SK-N-SH treated with all-trans-retinoic acid at 6 μM for 48 hours (cell line): Measurements from ENCODE around the gene ZFYVE1.
A peak's percentile ranks its signal among the peaks of the same experiment; 100 is the strongest.
"Not testable (repeated sequence)": the region's sequence is repeated elsewhere in the genome, so short reads cannot be mapped to it uniquely, and the experiment has no call there.

ENCODE experiments used
- ATAC-seq: fragments of 200-7000 bp; cut with Tn5 transposase; 3 replicates; pipeline ENCODE4 v1.9.1; 2020; ENCODE audit warnings: mild to moderate bottlenecking, moderate library complexity
- ARNTL ChIP-seq: fragments of 450-650 bp; formaldehyde crosslinking; IDR thresholded peaks from 2 replicates; pipeline ENCODE4 v1.5.0; 2020; ENCODE audit warnings: low read depth, mild to moderate bottlenecking, moderate library complexity, borderline replicate concordance
- BACH2 ChIP-seq: fragments of 250-450 bp; sonication (Bioruptor Pico); IDR thresholded peaks from 2 replicates; pipeline ENCODE4 v1.9.0; 2021; ENCODE audit warnings: mild to moderate bottlenecking, borderline replicate concordance
- CSDC2 ChIP-seq: fragments of 250-450 bp; sonication (Bioruptor Pico); IDR thresholded peaks from 2 replicates; pipeline ENCODE4 v1.5.0; 2020; ENCODE audit warnings: mild to moderate bottlenecking, moderate library complexity
- ESRRG ChIP-seq: fragments of 250-450 bp; sonication (Bioruptor Pico); IDR thresholded peaks from 2 replicates; pipeline ENCODE4 v1.6.1; 2021; ENCODE audit warnings: mild to moderate bottlenecking
- GLIS3 ChIP-seq: fragments of 250-450 bp; sonication (Bioruptor Pico); IDR thresholded peaks from 2 replicates; pipeline ENCODE4 v1.5.0; 2020; ENCODE audit warnings: mild to moderate bottlenecking, moderate library complexity
- ISL1 ChIP-seq: fragments of 250-450 bp; sonication (Bioruptor Pico); IDR thresholded peaks from 2 replicates; pipeline ENCODE4 v2.1.2; 2022; ENCODE audit warnings: mild to moderate bottlenecking, moderate library complexity
- PPARA ChIP-seq: fragments of 250-450 bp; sonication (Bioruptor Pico); IDR thresholded peaks from 2 replicates; pipeline ENCODE4 v1.5.0; 2020; ENCODE audit warnings: mild to moderate bottlenecking, borderline replicate concordance
- RARB ChIP-seq: fragments of 250-450 bp; sonication (Bioruptor Pico); IDR thresholded peaks from 2 replicates; pipeline ENCODE4 v1.8.0; 2021; ENCODE audit warnings: mild to moderate bottlenecking, moderate library complexity
- SNAI2 ChIP-seq: fragments of 250-450 bp; sonication (Bioruptor Pico); IDR thresholded peaks from 2 replicates; pipeline ENCODE4 v1.5.0; 2020; ENCODE audit warnings: mild to moderate bottlenecking, moderate library complexity
- TCF4 ChIP-seq: fragments of 250-450 bp; sonication (Bioruptor Pico); IDR thresholded peaks from 2 replicates; pipeline ENCODE4 v1.8.0; 2021; ENCODE audit warnings: mild to moderate bottlenecking, moderate library complexity, borderline replicate concordance
- TOX ChIP-seq: fragments of 250-450 bp; sonication (Bioruptor Pico); IDR thresholded peaks from 2 replicates; pipeline ENCODE4 v1.8.0; 2021; ENCODE audit warnings: mild to moderate bottlenecking, moderate library complexity, borderline replicate concordance
- ZC3H10 ChIP-seq: fragments of 250-450 bp; sonication (Bioruptor Pico); IDR thresholded peaks from 2 replicates; pipeline ENCODE4 v1.5.1; 2021; ENCODE audit warnings: mild to moderate bottlenecking, moderate library complexity
- ZFP3 ChIP-seq: fragments of 250-450 bp; sonication (Bioruptor Pico); IDR thresholded peaks from 2 replicates; pipeline ENCODE4 v1.5.0; 2020; ENCODE audit warnings: mild to moderate bottlenecking, moderate library complexity
- ZFP30 ChIP-seq: fragments of 450-650 bp; formaldehyde crosslinking; IDR thresholded peaks from 2 replicates; pipeline ENCODE4 v1.5.0; 2022; ENCODE audit warnings: mild to moderate bottlenecking, moderate library complexity
- ZNF565 ChIP-seq: fragments of 450-650 bp; formaldehyde crosslinking; conservative IDR thresholded peaks from 2 replicates; pipeline ENCODE4 v1.5.0; 2020; ENCODE audit warnings: low read depth, mild to moderate bottlenecking, moderate library complexity
- ZNF70 ChIP-seq: fragments of 450-650 bp; formaldehyde crosslinking; IDR thresholded peaks from 2 replicates; pipeline ENCODE4 v1.5.0; 2020; ENCODE audit warnings: mild to moderate bottlenecking, moderate library complexity
- ZNF8 ChIP-seq: fragments of 450-650 bp; formaldehyde crosslinking; IDR thresholded peaks from 2 replicates; pipeline ENCODE4 v1.5.0; 2020; ENCODE audit warnings: mild to moderate bottlenecking, moderate library complexity
- TF ChIP-seq, protein P1 (sequence below): fragments of 250-450 bp; sonication (Bioruptor Pico); IDR thresholded peaks from 2 replicates; pipeline ENCODE4 v1.5.1; 2021; ENCODE audit warnings: mild to moderate bottlenecking, moderate library complexity
- TF ChIP-seq, protein P2 (sequence below): fragments of 250-450 bp; sonication (Bioruptor Pico); IDR thresholded peaks from 2 replicates; pipeline ENCODE4 v1.5.0; 2020; ENCODE audit warnings: mild to moderate bottlenecking, moderate library complexity
- TF ChIP-seq, protein P3 (sequence below): fragments of 250-450 bp; sonication (Bioruptor Pico); IDR thresholded peaks from 2 replicates; pipeline ENCODE4 v1.8.0; 2020; ENCODE audit warnings: mild to moderate bottlenecking, moderate library complexity, borderline replicate concordance
- TF ChIP-seq, protein P4 (sequence below): fragments of 250-450 bp; sonication (Bioruptor Pico); IDR thresholded peaks from 2 replicates; pipeline ENCODE4 v1.5.1; 2020; ENCODE audit warnings: low read depth, mild to moderate bottlenecking, moderate library complexity

ZFYVE1 gene

DNA sequence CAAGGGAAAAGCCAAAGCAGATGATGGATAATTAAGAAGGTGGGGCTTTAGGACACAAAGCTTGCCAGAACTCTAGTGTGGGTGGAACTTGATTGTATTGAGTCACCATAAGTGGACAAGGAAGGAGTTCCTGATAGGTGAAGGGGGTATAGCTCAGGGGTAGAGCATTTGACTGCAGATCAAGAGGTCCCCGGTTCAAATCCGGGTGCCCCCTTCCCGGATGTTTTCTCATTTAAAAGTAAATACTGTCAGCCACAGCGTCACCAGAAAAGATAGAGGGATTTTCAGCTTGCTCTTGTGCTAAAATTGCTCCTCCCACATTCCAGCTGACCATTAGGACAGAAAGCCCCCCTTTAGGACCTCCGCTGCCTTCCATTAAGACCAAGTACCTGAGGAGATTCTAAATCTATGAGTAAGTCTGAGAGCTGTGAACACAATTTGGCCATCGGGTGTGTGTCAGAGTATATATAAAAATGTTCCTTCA is 64.0 kb downstream of the ZFYVE1 start:
- peak; percentile 57 for ATAC-seq

DNA sequence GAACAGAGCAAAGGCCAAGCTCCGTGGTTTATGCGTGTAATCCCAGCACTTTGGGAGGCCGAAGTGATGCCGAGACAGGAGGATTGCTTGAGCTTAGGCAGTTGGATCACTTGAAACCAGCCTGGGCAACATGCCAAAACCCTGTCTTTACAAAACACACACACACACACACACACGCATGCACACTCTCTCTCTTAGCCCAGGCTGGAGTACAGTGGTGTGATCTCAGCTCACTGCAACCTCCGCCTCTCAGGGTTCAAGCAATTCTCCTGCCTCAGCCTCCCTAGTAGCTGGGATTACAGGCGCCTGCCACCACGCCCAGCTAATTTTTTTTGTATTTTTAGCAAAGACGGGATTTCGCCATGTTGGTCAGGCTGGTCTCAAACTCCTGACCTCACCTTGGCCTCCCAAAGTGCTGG is 64.6 kb downstream of the ZFYVE1 start:
- ATAC-seq = not testable (repeated sequence)

More for the DNA sequence above, 64.0 kb downstream of the ZFYVE1 start:
- TF ChIP-seq ZFP30 (CRISPR knock-in tag) (no peak), ZC3H10 (CRISPR knock-in tag) (no peak), ZFP3 (CRISPR knock-in tag) (no peak), GLIS3 (no peak), RARB (CRISPR knock-in tag) (no peak), ISL1 (no peak), ZNF8 (no peak), PPARA (CRISPR knock-in tag) (no peak), CSDC2 (CRISPR knock-in tag) (no peak), TOX (CRISPR knock-in tag) (no peak), ARNTL (no peak)
- TF ChIP-seq, protein P1, sequence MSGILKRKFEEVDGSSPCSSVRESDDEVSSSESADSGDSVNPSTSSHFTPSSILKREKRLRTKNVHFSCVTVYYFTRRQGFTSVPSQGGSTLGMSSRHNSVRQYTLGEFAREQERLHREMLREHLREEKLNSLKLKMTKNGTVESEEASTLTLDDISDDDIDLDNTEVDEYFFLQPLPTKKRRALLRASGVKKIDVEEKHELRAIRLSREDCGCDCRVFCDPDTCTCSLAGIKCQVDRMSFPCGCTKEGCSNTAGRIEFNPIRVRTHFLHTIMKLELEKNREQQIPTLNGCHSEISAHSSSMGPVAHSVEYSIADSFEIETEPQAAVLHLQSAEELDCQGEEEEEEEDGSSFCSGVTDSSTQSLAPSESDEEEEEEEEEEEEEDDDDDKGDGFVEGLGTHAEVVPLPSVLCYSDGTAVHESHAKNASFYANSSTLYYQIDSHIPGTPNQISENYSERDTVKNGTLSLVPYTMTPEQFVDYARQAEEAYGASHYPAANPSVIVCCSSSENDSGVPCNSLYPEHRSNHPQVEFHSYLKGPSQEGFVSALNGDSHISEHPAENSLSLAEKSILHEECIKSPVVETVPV (CRISPR knock-in tag) = no peak
- TF ChIP-seq, protein P2, sequence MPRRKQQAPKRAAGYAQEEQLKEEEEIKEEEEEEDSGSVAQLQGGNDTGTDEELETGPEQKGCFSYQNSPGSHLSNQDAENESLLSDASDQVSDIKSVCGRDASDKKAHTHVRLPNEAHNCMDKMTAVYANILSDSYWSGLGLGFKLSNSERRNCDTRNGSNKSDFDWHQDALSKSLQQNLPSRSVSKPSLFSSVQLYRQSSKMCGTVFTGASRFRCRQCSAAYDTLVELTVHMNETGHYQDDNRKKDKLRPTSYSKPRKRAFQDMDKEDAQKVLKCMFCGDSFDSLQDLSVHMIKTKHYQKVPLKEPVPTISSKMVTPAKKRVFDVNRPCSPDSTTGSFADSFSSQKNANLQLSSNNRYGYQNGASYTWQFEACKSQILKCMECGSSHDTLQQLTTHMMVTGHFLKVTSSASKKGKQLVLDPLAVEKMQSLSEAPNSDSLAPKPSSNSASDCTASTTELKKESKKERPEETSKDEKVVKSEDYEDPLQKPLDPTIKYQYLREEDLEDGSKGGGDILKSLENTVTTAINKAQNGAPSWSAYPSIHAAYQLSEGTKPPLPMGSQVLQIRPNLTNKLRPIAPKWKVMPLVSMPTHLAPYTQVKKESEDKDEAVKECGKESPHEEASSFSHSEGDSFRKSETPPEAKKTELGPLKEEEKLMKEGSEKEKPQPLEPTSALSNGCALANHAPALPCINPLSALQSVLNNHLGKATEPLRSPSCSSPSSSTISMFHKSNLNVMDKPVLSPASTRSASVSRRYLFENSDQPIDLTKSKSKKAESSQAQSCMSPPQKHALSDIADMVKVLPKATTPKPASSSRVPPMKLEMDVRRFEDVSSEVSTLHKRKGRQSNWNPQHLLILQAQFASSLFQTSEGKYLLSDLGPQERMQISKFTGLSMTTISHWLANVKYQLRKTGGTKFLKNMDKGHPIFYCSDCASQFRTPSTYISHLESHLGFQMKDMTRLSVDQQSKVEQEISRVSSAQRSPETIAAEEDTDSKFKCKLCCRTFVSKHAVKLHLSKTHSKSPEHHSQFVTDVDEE (CRISPR knock-in tag) = no peak
- TF ChIP-seq, all 23 proteins: peak for 0

DNA sequence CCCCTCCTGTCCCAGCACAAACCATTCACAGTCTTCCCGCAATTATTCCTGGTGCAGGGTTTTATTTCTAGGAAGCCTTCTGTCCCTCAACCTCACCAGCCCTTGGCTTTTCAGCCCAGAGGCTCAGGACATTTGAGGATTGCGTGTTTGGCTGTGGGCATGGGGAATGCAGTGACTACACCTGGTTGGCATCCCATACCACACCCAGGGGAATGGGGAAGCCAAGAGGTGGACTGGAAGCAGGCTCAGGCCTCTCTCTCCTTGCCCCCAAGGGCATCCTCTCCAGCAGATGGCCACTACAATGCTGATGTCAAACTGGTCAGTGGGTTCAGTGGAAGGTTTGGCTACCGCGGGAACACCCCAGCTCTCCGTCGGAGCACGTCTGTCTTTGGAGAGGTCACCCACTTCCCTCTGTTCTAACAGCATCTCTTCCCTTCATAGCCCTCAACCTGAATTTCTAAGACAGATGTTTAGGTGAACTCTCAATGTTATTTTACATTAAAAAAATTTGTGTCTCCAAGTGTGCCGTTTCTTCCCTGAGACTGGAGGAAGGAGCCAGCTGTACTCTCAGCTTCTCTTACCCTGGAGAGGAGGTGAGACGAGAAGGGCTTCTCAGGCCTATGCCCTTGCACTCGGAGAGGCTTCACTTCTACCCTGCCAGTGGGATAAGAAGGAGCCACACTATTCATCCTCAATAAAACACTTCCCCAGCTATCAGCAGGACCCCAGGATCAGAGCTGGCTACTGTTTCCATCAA is 65.1 kb downstream of the ZFYVE1 start:
- ATAC-seq = no peak; the same call in none of the 3 replicates
- TF ChIP-seq ARNTL = no peak
- no peak for TF ChIP-seq CSDC2 (CRISPR knock-in tag)
- no peak for TF ChIP-seq BACH2 (CRISPR knock-in tag)
- no peak for TF ChIP-seq PPARA (CRISPR knock-in tag)
- TF ChIP-seq ZC3H10 (CRISPR knock-in tag) = no peak
- no peak for TF ChIP-seq ZNF565 (CRISPR knock-in tag)
- TF ChIP-seq, protein P3, sequence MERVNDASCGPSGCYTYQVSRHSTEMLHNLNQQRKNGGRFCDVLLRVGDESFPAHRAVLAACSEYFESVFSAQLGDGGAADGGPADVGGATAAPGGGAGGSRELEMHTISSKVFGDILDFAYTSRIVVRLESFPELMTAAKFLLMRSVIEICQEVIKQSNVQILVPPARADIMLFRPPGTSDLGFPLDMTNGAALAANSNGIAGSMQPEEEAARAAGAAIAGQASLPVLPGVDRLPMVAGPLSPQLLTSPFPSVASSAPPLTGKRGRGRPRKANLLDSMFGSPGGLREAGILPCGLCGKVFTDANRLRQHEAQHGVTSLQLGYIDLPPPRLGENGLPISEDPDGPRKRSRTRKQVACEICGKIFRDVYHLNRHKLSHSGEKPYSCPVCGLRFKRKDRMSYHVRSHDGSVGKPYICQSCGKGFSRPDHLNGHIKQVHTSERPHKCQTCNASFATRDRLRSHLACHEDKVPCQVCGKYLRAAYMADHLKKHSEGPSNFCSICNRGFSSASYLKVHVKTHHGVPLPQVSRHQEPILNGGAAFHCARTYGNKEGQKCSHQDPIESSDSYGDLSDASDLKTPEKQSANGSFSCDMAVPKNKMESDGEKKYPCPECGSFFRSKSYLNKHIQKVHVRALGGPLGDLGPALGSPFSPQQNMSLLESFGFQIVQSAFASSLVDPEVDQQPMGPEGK (CRISPR knock-in tag) = no peak
- TF ChIP-seq SNAI2 (CRISPR knock-in tag) = no peak
- TF ChIP-seq ZNF70 (CRISPR knock-in tag) = no peak
- TF ChIP-seq, protein P4, sequence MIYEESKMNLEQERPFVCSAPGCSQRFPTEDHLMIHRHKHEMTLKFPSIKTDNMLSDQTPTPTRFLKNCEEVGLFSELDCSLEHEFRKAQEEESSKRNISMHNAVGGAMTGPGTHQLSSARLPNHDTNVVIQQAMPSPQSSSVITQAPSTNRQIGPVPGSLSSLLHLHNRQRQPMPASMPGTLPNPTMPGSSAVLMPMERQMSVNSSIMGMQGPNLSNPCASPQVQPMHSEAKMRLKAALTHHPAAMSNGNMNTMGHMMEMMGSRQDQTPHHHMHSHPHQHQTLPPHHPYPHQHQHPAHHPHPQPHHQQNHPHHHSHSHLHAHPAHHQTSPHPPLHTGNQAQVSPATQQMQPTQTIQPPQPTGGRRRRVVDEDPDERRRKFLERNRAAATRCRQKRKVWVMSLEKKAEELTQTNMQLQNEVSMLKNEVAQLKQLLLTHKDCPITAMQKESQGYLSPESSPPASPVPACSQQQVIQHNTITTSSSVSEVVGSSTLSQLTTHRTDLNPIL (CRISPR knock-in tag) = no peak
- TF ChIP-seq GLIS3 = no peak
- no peak for TF ChIP-seq TOX (CRISPR knock-in tag)
- TF ChIP-seq RARB (CRISPR knock-in tag) = no peak
- no peak for TF ChIP-seq ZFP30 (CRISPR knock-in tag)
- TF ChIP-seq ESRRG (CRISPR knock-in tag) = no peak
- no peak for TF ChIP-seq TCF4

DNA sequence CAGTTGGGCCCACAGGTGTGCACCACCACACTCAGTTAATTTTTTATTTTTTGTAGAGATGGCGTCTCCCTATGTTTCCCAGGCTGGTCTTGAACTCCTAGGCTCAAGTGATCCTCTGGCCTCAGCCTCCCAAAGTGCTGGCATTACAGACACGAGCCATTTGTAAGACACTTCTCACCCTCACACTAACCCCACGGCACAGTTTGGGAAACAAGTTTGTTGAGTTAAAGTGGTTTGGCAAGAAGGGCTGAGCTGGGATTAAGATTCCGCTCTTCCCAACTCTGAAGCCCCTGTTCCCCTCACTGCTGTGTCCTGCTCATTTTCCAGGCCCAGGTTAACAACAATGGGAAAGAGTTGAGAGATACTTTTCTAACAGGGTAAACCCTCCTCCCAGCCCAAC is 65.9 kb downstream of the ZFYVE1 start:
- ATAC-seq = not testable (repeated sequence)
